ENCODE results near the gene MTUS2.

DNA sequence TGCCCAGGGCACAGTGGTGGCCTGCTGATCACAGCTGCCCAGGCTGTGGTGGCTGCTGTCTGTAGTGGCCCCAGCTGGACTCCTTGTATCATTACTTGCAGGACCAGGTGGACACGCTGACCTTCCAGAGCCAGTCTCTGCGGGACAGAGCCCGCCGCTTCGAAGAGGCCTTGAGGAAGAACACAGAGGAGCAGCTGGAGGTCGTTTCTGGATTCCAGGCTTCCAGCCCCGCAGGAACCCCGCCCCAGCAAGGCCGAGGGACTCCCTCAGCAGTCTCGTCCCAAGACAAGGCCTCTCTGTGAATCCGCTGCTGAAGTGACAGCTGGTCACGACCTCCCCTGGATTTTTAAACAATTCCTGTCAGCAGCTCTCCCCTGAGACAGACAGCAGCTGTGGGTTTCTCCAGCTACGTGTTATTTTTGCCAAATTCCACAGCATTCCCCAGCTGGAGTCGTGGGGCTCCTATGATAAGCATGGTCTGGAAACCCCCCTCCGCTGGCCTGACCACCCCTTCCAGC is 677.1 kb downstream of the MTUS2 start:
- TF ChIP-seq, protein P1, sequence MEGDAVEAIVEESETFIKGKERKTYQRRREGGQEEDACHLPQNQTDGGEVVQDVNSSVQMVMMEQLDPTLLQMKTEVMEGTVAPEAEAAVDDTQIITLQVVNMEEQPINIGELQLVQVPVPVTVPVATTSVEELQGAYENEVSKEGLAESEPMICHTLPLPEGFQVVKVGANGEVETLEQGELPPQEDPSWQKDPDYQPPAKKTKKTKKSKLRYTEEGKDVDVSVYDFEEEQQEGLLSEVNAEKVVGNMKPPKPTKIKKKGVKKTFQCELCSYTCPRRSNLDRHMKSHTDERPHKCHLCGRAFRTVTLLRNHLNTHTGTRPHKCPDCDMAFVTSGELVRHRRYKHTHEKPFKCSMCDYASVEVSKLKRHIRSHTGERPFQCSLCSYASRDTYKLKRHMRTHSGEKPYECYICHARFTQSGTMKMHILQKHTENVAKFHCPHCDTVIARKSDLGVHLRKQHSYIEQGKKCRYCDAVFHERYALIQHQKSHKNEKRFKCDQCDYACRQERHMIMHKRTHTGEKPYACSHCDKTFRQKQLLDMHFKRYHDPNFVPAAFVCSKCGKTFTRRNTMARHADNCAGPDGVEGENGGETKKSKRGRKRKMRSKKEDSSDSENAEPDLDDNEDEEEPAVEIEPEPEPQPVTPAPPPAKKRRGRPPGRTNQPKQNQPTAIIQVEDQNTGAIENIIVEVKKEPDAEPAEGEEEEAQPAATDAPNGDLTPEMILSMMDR (IDR thresholded peaks at IDR 0.05): no peak
- TF ChIP-seq ZFX (IDR thresholded peaks at IDR 0.05; ENCODE audit: borderline replicate concordance): no peak

All from 22Rv1 (cell line).